SU-DHL-6 (cell line): ENCODE data around the gene ZNF22.
A peak's percentile ranks its signal among the peaks of the same experiment; 100 is the strongest.

Experiments used
- H2AFZ ChIP-seq: fragments of 200-600 bp; sonication (generic); 2 replicates; pipeline ENCODE4 v1.6.1; 2014; ENCODE audit warnings: low read depth, mild to moderate bottlenecking, moderate library complexity, mixed read lengths, antibody characterized with exemption, low read length; ENCODE audit not compliant: severe bottlenecking
- H3F3A ChIP-seq: fragments of 200-600 bp; shearing (Covaris generic); 2 replicates; pipeline ENCODE4 v1.6.0; 2016; ENCODE audit warnings: antibody characterized with exemption, mild to moderate bottlenecking; ENCODE audit not compliant: insufficient read depth
- H3K27ac ChIP-seq: fragments of 200-600 bp; sonication (generic); 2 replicates; pipeline ENCODE4 v1.5.1; 2016; ENCODE audit warnings: low read depth, mild to moderate bottlenecking, low read length, moderate library complexity, mixed read lengths
- H3K27me3 ChIP-seq: fragments of 200-600 bp; sonication (generic), shearing (Covaris generic); 2 replicates; pipeline ENCODE4 v1.6.0; 2014; ENCODE audit warnings: mild to moderate bottlenecking, low read length
- H3K36me3 ChIP-seq: fragments of 200-600 bp; sonication (generic); 2 replicates; pipeline ENCODE4 v1.6.1; 2014; ENCODE audit warnings: mild to moderate bottlenecking, low read length, mixed read lengths
- H3K4me2 ChIP-seq: fragments of 300-600, 200-600 bp; shearing (Covaris generic), sonication (generic); 2 replicates; pipeline ENCODE4 v1.6.0; 2014; ENCODE audit warnings: low read length, low read depth, mild to moderate bottlenecking; ENCODE audit not compliant: poor library complexity, severe bottlenecking
- H3K4me3 ChIP-seq: fragments of 200-600 bp; sonication (generic); 2 replicates; pipeline ENCODE4 v1.5.1; 2014; ENCODE audit warnings: antibody characterized with exemption, low read length, mild to moderate bottlenecking, mixed read lengths; ENCODE audit not compliant: insufficient read depth, poor library complexity, severe bottlenecking
- H3K79me2 ChIP-seq: fragments of 200-600 bp; sonication (generic); 2 replicates; pipeline ENCODE4 v1.6.1; 2014; ENCODE audit warnings: mild to moderate bottlenecking, low read length, moderate library complexity; ENCODE audit not compliant: insufficient read depth
- H3K9ac ChIP-seq: fragments of 200-600 bp; sonication (generic); 2 replicates; pipeline ENCODE4 v1.7.0; 2014; ENCODE audit warnings: mild to moderate bottlenecking, low read length
- H3K9me2 ChIP-seq: fragments of 200-600 bp; sonication (generic); replicated peaks from 2 replicates; pipeline ENCODE4 v1.6.1; 2014; ENCODE audit warnings: low read length; ENCODE audit not compliant: insufficient read depth
- H3K9me3 ChIP-seq: fragments of 200-600 bp; sonication (generic); 2 replicates; pipeline ENCODE4 v1.6.1; 2014; ENCODE audit warnings: low read length, mixed read lengths; ENCODE audit not compliant: insufficient read depth
- H4K20me1 ChIP-seq: fragments of 200-600 bp; sonication (generic); 2 replicates; pipeline ENCODE4 v1.6.1; 2014; ENCODE audit warnings: low read depth, mild to moderate bottlenecking, antibody characterized with exemption, low read length, moderate library complexity, mixed read lengths
- EZH2phosphoT487 ChIP-seq: fragments of 200-600 bp; sonication (generic), shearing (Covaris generic); conservative IDR thresholded peaks from 2 replicates; pipeline ENCODE4 v1.6.1; 2018; ENCODE audit warnings: mild to moderate bottlenecking, antibody characterized with exemption, low read length, moderate library complexity, mixed read lengths
- TF ChIP-seq, protein P1 (sequence below): fragments of 200-600 bp; sonication (generic); IDR thresholded peaks from one replicate; pipeline ENCODE4 v1.5.1; 2017; ENCODE audit warnings: antibody characterized with exemption, mild to moderate bottlenecking, low read length, moderate library complexity; ENCODE audit not compliant: insufficient read depth, poor library complexity, severe bottlenecking

The ZNF22 gene

GRCh38 chr10:44997105-44997748, 3.5 kb upstream of the ZNF22 start:
- no peak overlapping the region for H3K9ac ChIP-seq
- H2AFZ ChIP-seq = no peak overlapping the region
- no peaks in the 10 kb centered on the region for H3K36me3 ChIP-seq
- H3F3A ChIP-seq = 0 out of 2 replicates have a peak, but pooled peaks cover under 1% of the 10 kb centered on the region
- no peaks in the 10 kb centered on the region for H3K9me3 ChIP-seq
- no peak overlapping the region for H3K4me2 ChIP-seq
- H4K20me1 ChIP-seq = peaks cover 6% of the 10 kb centered on the region
- no peaks in the 10 kb centered on the region for H3K9me2 ChIP-seq
- H3K27ac ChIP-seq = no peak overlapping the region
- TF ChIP-seq, protein P1, sequence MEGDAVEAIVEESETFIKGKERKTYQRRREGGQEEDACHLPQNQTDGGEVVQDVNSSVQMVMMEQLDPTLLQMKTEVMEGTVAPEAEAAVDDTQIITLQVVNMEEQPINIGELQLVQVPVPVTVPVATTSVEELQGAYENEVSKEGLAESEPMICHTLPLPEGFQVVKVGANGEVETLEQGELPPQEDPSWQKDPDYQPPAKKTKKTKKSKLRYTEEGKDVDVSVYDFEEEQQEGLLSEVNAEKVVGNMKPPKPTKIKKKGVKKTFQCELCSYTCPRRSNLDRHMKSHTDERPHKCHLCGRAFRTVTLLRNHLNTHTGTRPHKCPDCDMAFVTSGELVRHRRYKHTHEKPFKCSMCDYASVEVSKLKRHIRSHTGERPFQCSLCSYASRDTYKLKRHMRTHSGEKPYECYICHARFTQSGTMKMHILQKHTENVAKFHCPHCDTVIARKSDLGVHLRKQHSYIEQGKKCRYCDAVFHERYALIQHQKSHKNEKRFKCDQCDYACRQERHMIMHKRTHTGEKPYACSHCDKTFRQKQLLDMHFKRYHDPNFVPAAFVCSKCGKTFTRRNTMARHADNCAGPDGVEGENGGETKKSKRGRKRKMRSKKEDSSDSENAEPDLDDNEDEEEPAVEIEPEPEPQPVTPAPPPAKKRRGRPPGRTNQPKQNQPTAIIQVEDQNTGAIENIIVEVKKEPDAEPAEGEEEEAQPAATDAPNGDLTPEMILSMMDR = no peak
- TF ChIP-seq EZH2phosphoT487 = no peak
- peaks cover 12% of the 10 kb centered on the region for H3K79me2 ChIP-seq
- no peaks in the 10 kb centered on the region for H3K27me3 ChIP-seq
- H3K4me3 ChIP-seq = no peak overlapping the region

GRCh38 chr10:44998146-44998631, 2.5 kb upstream of the ZNF22 start:
- H3K36me3 ChIP-seq = 0 out of 2 replicates have a peak, but pooled peaks cover under 1% of the 10 kb centered on the region
- H4K20me1 ChIP-seq = peaks cover 12% of the 10 kb centered on the region
- H3K4me3 ChIP-seq = no peak overlapping the region
- H3K9ac ChIP-seq = no peak overlapping the region
- peaks cover 20% of the 10 kb centered on the region for H3K79me2 ChIP-seq
- H3K9me3 ChIP-seq = no peaks in the 10 kb centered on the region
- no peaks in the 10 kb centered on the region for H3K9me2 ChIP-seq
- H3F3A ChIP-seq = 0 out of 2 replicates have a peak, but pooled peaks cover 3% of the 10 kb centered on the region
- no peak overlapping the region for H2AFZ ChIP-seq
- H3K27me3 ChIP-seq = no peaks in the 10 kb centered on the region
- no peak overlapping the region for H3K27ac ChIP-seq
- no peak overlapping the region for H3K4me2 ChIP-seq
- TF ChIP-seq EZH2phosphoT487 = no peak
- TF ChIP-seq, protein P1 = no peak

GRCh38 chr10:45000138-45000751, 478 bp upstream of the ZNF22 start:
- Histone ChIP-seq H3K27me3 (no peaks in the 10 kb centered on the region), H2AFZ (peak overlapping the region; percentile 94), H3K9ac (peak overlapping the region; percentile 60), H3K4me2 (peak overlapping the region; percentile 69), H3K4me3 (peak overlapping the region; percentile 71), H3K36me3 (peaks cover 17% of the 10 kb centered on the region; the same call in 1 of the 2 replicates), H3K9me3 (no peaks in the 10 kb centered on the region), H3K9me2 (no peaks in the 10 kb centered on the region), H3K27ac (0 out of 2 replicates have a peak overlapping the region, but pooled peaks have one; percentile 48), H4K20me1 (peaks cover 19% of the 10 kb centered on the region), H3K79me2 (peaks cover 22% of the 10 kb centered on the region), H3F3A (0 out of 2 replicates have a peak, but pooled peaks cover 3% of the 10 kb centered on the region)
- TF ChIP-seq, protein P1 = no peak
- TF ChIP-seq EZH2phosphoT487 = no peak
